ENCODE measurements around the gene BATF3.

GRCh38 chr1:212652609-212653008, 47.0 kb downstream of the BATF3 start:
- TF ChIP-seq USF2 (IDR thresholded peaks at IDR 0.05; ENCODE audit: low read depth, low read length) = no peak
- TF ChIP-seq RAD21 (IDR thresholded peaks at IDR 0.05; ENCODE audit: low read length) = no peak
- TF ChIP-seq CTCF (conservative IDR thresholded peaks at IDR 0.05; ENCODE audit: low read depth, low read length) = no peak
- no peak for TF ChIP-seq RFX5 (IDR thresholded peaks at IDR 0.05; ENCODE audit: low read depth, low read length)
- TF ChIP-seq CEBPB (IDR thresholded peaks at IDR 0.05; ENCODE audit: low read depth, low read length) = no peak
- no peak for TF ChIP-seq MAFK (IDR thresholded peaks at IDR 0.05; ENCODE audit: low read depth, low read length)
- no peak for TF ChIP-seq MAZ (IDR thresholded peaks at IDR 0.05; ENCODE audit: borderline replicate concordance, low read depth, low read length)
- no peak for TF ChIP-seq POLR2A (IDR thresholded peaks at IDR 0.05; ENCODE audit: low read depth, low read length)
- TF ChIP-seq NFE2L2 (IDR thresholded peaks at IDR 0.05; ENCODE audit: low read depth, low read length) = no peak
- TF ChIP-seq MXI1 (IDR thresholded peaks at IDR 0.05; ENCODE audit: borderline replicate concordance, low read depth, low read length) = no peak
- TF ChIP-seq RCOR1 (IDR thresholded peaks at IDR 0.05; ENCODE audit: insufficient replicate concordance, low read length) = no peak
- no peak for TF ChIP-seq BHLHE40 (IDR thresholded peaks at IDR 0.05; ENCODE audit: low read depth, low read length)
- TF ChIP-seq ELK1 (IDR thresholded peaks at IDR 0.05; ENCODE audit: borderline replicate concordance, low read depth, low read length) = no peak
- TF ChIP-seq FOS (IDR thresholded peaks at IDR 0.05; ENCODE audit: low read depth, low read length) = no peak

Measured in IMR-90 (cell line).